Activated T-helper 17 cell treated with anti-CD3 and anti-CD28 coated beads, Interleukin-2, amount 50 U/mL, for 72 hours (primary cell): ENCODE data around the gene EGLN3. TPM values are rescaled to one million over a fixed set of nuclear protein-coding genes. Genes with fewer than 3 reads are reported as not detected.
A peak's percentile ranks its signal among the peaks of the same experiment; 100 is the strongest.
"Not testable (repeated sequence)": the region's sequence is repeated elsewhere in the genome, so short reads cannot be mapped to it uniquely, and the experiment has no call there.

Source experiments
- ATAC-seq: fragments of 150-1000 bp; cut with Tn5 transposase; replicated peaks from 2 replicates; pipeline ENCODE4 v1.10.0; 2021; ENCODE audit warnings: mild to moderate bottlenecking, moderate library complexity
- H3K27ac Mint-ChIP-seq: one replicate; pipeline ENCODE4 v1.8.0; 2022; ENCODE audit warnings: mixed read lengths
- H3K27me3 Mint-ChIP-seq: one replicate; pipeline ENCODE4 v1.8.0; 2022; ENCODE audit warnings: mixed read lengths
- H3K36me3 Mint-ChIP-seq: one replicate; pipeline ENCODE4 v1.8.0; 2022; ENCODE audit warnings: low read depth, mild to moderate bottlenecking, mixed read lengths
- H3K4me1 Mint-ChIP-seq: one replicate; pipeline ENCODE4 v1.8.0; 2022; ENCODE audit warnings: mixed read lengths
- H3K4me3 Mint-ChIP-seq: one replicate; pipeline ENCODE4 v1.8.0; 2022; ENCODE audit warnings: mild to moderate bottlenecking, mixed read lengths
- H3K9me3 Mint-ChIP-seq: one replicate; pipeline ENCODE4 v1.8.0; 2022; ENCODE audit warnings: mixed read lengths
- total RNA-seq, 2 donors: library from RNA; stranded (reverse); gene quantifications; one replicate each; pipeline ENCODE4 v1.2.3, GENCODE V29; 2022

The EGLN3 gene
- total RNA-seq, 2 donors from 2014 or later, result 22.7 to 61.4 TPM

DNA sequence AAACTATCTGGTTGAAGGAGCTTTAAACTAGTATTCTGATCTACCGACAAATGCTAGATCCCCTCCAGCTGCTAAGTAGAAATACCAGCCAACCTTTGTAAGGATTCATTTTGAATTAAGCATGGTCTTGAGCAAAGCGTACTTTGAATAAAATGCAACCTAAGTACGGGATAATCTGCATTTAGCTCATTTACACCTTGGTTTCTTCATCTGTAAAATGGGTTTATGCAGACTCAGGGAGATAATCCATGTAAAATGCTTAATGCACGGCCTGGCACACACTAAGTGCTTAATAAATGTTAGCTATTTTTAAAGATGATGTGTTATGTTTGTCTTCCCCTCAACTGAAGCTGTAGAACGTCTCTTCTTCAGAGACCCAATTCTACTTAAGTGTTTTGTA, 15.9 kb downstream of the EGLN3 start:
- Mint-ChIP-seq H3K27ac (no peak overlapping the region), H3K27me3 (no peaks in the 10 kb centered on the region), H3K9me3 (no peaks in the 10 kb centered on the region), H3K4me1 (peaks cover 5% of the 10 kb centered on the region), H3K4me3 (no peak overlapping the region), H3K36me3 (peaks cover 24% of the 10 kb centered on the region)
- ATAC-seq, result no peak

DNA sequence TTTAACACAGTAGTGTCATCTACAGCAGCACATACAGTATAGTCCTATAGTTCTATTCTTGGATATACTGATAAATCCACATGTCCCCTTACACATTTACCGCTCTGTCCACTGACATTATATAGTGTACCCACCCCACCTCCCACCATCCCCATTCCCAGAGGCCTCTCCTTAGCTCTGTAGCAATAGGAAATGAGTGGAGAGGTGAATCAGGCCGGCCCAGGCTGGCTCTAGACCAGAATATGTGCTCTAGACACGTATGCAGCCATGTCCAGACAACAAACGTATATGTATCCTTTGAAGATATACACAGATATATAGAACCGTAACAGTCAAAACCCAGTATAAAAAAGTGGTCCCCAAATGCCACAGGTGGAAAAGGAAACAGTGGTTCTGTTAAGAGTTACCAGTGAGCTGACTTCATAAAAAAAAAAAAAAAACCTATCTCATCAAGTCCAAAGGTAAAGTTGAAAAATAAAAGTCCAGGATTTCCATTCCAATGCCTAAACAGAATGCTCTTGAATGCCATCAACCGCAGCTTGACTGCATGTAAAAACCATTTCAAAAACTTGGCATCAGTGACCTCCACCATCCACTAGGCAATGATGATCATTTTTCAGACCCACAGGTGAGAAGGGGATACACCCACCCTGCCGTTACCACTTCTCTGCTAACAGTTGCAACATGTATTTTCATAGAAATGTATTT, 16.7 kb downstream of the EGLN3 start:
- no peak for ATAC-seq
- Mint-ChIP-seq H3K4me3 (no peak overlapping the region), H3K4me1 (peaks cover 5% of the 10 kb centered on the region), H3K36me3 (peaks cover 31% of the 10 kb centered on the region), H3K27ac (no peak overlapping the region), H3K9me3 (no peaks in the 10 kb centered on the region), H3K27me3 (no peaks in the 10 kb centered on the region)

DNA sequence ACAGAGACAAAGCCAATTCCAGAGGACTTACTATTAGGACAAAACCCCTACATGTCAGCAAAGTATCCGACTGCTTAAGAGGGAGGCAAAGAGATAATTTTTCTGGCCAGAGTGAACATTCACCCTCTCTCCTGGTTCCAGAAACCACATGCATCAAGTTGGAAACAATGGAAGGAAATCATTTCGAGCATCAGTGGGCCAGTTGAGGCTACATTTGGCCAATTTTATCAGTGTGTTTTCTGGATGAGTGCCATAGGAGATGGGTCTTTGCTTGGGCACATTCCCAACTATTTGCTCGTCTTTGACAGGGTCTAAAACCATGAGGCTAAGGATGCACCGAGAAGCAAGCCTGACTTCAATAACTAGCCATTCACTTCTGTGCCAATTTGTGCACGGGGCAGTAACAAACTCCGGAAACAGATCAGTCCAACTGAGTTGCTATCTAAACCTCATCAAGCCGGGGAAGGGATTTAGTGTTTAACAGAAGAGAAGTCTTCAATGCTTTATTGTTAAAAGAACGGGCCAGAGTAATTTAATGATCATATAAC, 17.4 kb downstream of the EGLN3 start:
- Mint-ChIP-seq H3K36me3 (peaks cover 38% of the 10 kb centered on the region), H3K4me3 (no peak overlapping the region), H3K9me3 (no peaks in the 10 kb centered on the region), H3K4me1 (peaks cover 5% of the 10 kb centered on the region), H3K27ac (no peak overlapping the region), H3K27me3 (no peaks in the 10 kb centered on the region)
- ATAC-seq, result no peak

GRCh38 chr14:33932576-33933345, 18.1 kb downstream of the EGLN3 start:
- Mint-ChIP-seq H3K36me3 (peaks cover 45% of the 10 kb centered on the region), H3K27ac (no peak overlapping the region), H3K4me3 (no peak overlapping the region), H3K9me3 (no peaks in the 10 kb centered on the region), H3K27me3 (no peaks in the 10 kb centered on the region), H3K4me1 (peaks cover 5% of the 10 kb centered on the region)
- ATAC-seq, result no peak

DNA sequence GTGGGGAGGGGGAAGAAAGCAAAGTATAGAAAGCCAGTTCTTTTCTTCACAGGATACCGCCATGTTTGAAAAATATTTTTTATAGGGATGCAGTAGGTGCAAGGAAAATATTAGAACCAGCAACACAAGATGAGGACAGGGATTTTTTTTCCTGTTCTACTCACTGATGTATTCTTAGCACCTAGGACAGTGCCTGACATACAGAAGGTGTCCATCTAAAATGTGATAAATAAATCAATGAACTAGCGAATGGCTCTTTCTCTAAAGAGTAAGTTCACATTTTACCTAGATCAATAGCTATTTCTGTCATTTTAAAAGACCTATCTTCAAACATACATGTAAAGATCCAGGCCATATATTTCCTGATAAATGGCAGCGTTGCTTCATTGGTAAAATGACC, 18.8 kb downstream of the EGLN3 start:
- no peak overlapping the region for H3K27ac Mint-ChIP-seq
- no peaks in the 10 kb centered on the region for H3K9me3 Mint-ChIP-seq
- ATAC-seq, result no peak
- H3K4me3 Mint-ChIP-seq, result no peak overlapping the region
- no peaks in the 10 kb centered on the region for H3K27me3 Mint-ChIP-seq
- peaks cover 50% of the 10 kb centered on the region for H3K36me3 Mint-ChIP-seq
- H3K4me1 Mint-ChIP-seq, result peaks cover 5% of the 10 kb centered on the region

GRCh38 chr14:33931461-33931860, 19.4 kb downstream of the EGLN3 start:
- H3K9me3 Mint-ChIP-seq, result no peaks in the 10 kb centered on the region
- H3K36me3 Mint-ChIP-seq, result peaks cover 50% of the 10 kb centered on the region
- H3K4me1 Mint-ChIP-seq, result peaks cover 5% of the 10 kb centered on the region
- H3K4me3 Mint-ChIP-seq, result no peak overlapping the region
- no peaks in the 10 kb centered on the region for H3K27me3 Mint-ChIP-seq
- ATAC-seq, result peak; percentile 83
- H3K27ac Mint-ChIP-seq, result no peak overlapping the region

DNA sequence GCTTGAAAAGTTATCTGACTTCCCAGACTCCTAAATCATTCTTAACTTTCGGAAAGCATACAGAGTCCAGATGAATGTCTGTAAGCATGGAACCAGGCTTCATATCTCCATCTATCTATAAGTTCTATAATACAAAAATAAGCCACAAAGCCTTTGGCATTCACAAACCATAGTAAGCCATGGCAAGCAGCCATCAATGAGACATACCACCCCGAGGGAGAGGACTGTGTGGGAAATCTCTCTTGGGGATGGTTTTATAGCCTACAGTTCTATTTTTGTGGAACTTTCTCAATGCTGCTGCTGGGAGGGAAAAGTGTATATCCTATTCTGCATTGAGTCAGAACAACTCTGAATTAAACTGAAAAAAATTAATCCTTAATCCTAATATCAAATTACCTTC, 20.4 kb downstream of the EGLN3 start:
- no peak overlapping the region for H3K27ac Mint-ChIP-seq
- no peak overlapping the region for H3K4me3 Mint-ChIP-seq
- H3K4me1 Mint-ChIP-seq, result peaks cover under 1% of the 10 kb centered on the region
- ATAC-seq, result no peak
- H3K27me3 Mint-ChIP-seq, result no peaks in the 10 kb centered on the region
- no peaks in the 10 kb centered on the region for H3K9me3 Mint-ChIP-seq
- peaks cover 51% of the 10 kb centered on the region for H3K36me3 Mint-ChIP-seq

DNA sequence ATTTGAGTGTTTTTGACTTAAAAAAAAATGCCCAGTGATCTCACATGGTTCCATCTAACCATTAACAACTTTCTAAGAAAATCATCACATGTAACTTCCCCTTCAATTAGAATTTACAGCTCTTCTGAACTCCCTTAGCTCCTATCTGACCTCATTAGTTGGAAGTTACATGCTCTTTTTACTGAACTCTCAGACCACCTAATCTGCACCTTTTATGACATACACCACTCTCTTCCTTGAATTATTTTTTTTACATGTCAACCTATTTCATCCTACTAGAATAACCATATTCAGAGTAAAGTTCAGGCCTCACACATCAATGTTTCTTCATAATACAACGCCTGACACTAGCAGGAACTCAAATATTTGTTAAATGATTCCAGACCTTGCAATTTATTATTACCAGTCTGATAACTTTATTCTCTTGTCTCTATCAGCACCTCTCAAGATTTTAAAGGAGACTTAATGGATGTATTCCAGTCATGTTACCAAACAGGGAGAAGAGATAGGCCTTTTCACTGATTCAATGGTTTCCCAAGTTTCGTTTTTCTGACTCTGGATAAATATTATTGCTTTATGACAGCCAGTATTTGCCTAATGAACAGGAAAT, 21.0 kb downstream of the EGLN3 start:
- H3K4me3 Mint-ChIP-seq, result no peak overlapping the region
- ATAC-seq, result no peak
- peaks cover 51% of the 10 kb centered on the region for H3K36me3 Mint-ChIP-seq
- H3K27me3 Mint-ChIP-seq, result no peaks in the 10 kb centered on the region
- H3K27ac Mint-ChIP-seq, result no peak overlapping the region
- H3K9me3 Mint-ChIP-seq, result no peaks in the 10 kb centered on the region
- no peaks in the 10 kb centered on the region for H3K4me1 Mint-ChIP-seq

DNA sequence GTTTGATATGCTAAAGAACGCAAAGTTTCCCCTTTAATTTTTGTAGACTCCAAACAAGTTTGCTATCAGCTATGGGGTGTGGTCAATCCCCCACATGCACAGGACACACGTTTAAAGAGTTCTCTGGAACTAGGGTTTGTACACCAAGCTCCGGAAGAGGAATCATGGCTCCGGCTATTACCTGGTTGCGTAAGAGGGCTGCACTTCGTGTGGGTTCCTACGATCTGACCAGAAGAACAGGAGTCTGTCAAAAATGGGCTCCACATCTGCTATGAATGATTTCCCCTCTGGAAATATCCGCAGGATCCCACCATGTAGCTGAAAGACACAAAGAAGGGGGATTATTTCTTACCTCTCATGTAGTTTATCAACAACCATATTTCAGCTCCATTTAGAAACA, 22.0 kb downstream of the EGLN3 start:
- no peak for ATAC-seq
- Mint-ChIP-seq H3K27ac (no peak overlapping the region), H3K4me1 (no peaks in the 10 kb centered on the region), H3K27me3 (no peaks in the 10 kb centered on the region), H3K36me3 (peaks cover 61% of the 10 kb centered on the region), H3K9me3 (no peaks in the 10 kb centered on the region), H3K4me3 (no peak overlapping the region)

DNA sequence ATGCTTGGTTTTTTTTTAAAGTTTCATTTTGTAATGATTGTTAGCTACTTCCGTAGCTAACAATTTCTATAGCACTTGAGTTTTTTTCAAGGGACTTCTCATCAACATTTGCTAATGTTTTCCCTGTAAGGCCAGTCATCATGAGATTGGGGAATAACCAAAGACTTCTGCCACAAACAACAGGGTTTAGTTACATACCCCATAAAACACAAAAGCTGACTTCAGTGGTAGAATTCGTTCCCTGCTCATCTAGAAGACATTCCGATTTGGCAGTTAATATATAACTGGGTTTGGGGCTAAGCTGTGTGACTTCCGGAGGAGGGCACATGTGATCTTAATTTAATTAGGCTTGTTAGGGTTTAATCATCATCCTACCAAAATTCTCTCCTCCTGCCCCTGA, 22.9 kb downstream of the EGLN3 start:
- peaks cover 62% of the 10 kb centered on the region for H3K36me3 Mint-ChIP-seq
- no peaks in the 10 kb centered on the region for H3K9me3 Mint-ChIP-seq
- no peak overlapping the region for H3K27ac Mint-ChIP-seq

GRCh38 chr14:33926967-33927366, 23.9 kb downstream of the EGLN3 start:
- not testable (repeated sequence) for H3K27me3 Mint-ChIP-seq, H3K27ac Mint-ChIP-seq, H3K4me1 Mint-ChIP-seq, H3K9me3 Mint-ChIP-seq, H3K4me3 Mint-ChIP-seq, ATAC-seq
- H3K36me3 Mint-ChIP-seq, result peaks cover 66% of the 10 kb centered on the region

More for the DNA sequence above, 22.9 kb downstream of the EGLN3 start:
- no peaks in the 10 kb centered on the region for H3K4me1 Mint-ChIP-seq
- no peak overlapping the region for H3K4me3 Mint-ChIP-seq
- no peak for ATAC-seq
- no peaks in the 10 kb centered on the region for H3K27me3 Mint-ChIP-seq

GRCh38 chr14:33925946-33926345, 24.9 kb downstream of the EGLN3 start:
- H3K27me3 Mint-ChIP-seq, result no peaks in the 10 kb centered on the region
- peaks cover 62% of the 10 kb centered on the region for H3K36me3 Mint-ChIP-seq
- H3K27ac Mint-ChIP-seq, result no peak overlapping the region
- H3K4me1 Mint-ChIP-seq, result peaks cover 5% of the 10 kb centered on the region
- H3K4me3 Mint-ChIP-seq, result no peak overlapping the region
- no peak for ATAC-seq
- H3K9me3 Mint-ChIP-seq, result no peaks in the 10 kb centered on the region

DNA sequence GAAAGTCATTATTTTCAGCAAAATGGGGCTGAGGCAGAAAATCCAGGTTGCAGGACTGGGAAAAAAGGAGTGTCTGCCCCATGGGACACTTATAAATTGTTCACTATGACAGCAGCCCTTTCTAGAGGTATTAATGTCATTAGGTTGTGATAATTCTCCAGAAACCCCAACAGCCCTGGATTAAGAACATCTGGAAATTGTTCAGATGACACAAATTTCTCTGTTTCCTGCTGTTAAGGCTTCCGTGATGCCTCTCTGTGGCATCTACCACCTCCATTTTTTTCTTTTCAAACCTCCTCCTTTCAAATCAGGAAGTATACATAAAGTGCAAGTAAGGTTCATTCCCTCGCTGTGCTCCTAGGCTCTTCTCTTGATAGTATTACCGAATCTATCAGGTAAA, 25.6 kb downstream of the EGLN3 start:
- Mint-ChIP-seq H3K4me1 (peaks cover 5% of the 10 kb centered on the region), H3K27me3 (no peaks in the 10 kb centered on the region), H3K27ac (no peak overlapping the region), H3K36me3 (peaks cover 55% of the 10 kb centered on the region), H3K4me3 (no peak overlapping the region), H3K9me3 (no peaks in the 10 kb centered on the region)
- ATAC-seq, result no peak

DNA sequence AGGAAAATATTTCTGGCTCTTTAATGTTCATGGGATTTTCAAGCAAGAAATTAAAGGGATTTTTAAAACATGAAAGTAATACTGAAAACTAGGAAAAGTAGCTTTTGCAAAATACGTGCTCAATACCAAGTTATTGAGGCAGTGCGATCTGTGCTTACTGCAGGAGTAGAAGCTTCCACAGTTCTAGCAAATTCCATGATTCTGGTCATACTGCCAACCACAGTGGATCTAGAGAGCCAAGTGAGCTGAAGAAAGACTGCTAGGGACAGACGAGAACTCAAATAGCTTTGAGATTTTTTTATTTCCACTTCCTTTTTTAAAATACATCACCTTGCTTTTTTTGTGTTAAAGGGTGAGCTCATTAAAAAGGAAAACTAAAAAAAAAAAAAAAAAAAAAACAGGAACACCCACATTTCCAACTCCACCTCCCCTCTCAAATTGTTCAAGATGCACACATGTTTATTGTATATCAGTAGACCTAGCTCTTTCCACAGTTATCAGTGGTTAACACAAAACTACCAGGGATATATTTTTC, 26.2 kb downstream of the EGLN3 start:
- no peak overlapping the region for H3K27ac Mint-ChIP-seq
- peaks cover 5% of the 10 kb centered on the region for H3K4me1 Mint-ChIP-seq
- ATAC-seq, result no peak
- H3K27me3 Mint-ChIP-seq, result no peaks in the 10 kb centered on the region
- H3K9me3 Mint-ChIP-seq, result no peaks in the 10 kb centered on the region
- no peak overlapping the region for H3K4me3 Mint-ChIP-seq
- H3K36me3 Mint-ChIP-seq, result peaks cover 49% of the 10 kb centered on the region
